Stimulated activated CD4-positive, alpha-beta T cell treated with anti-CD3 and anti-CD28 coated beads, TNF-alpha, amount 100 ng/mL, for 4 hours (primary cell): ENCODE results near the gene SCN2B.

Experiments used
- DNase-seq, 3 experiments: peaks; one replicate each; pipeline ENCODE4 v3.0.0-alpha.2; 2020; ENCODE audit warnings: low read depth in 3 of 3

The SCN2B gene

GRCh38 chr11:118153976-118154375, 22.5 kb downstream of the SCN2B start:
- DNase-seq: no peak

- DNase-seq: no peak
Measured at GRCh38 chr11:118153516-118153915, 22.9 kb downstream of the SCN2B start.

GRCh38 chr11:118152552-118153471, 23.6 kb downstream of the SCN2B start, which contains the start of gene SCN4B:
SCN4B (minus strand) TSS chr11:118152823; CDS start chr11:118152673, 150 bp downstream.
- no peak for DNase-seq

- no peak for DNase-seq
Measured at GRCh38 chr11:118152020-118152551, 24.4 kb downstream of the SCN2B start.

GRCh38 chr11:118151431-118151830, 25.0 kb downstream of the SCN2B start:
- no peak for DNase-seq

GRCh38 chr11:118149493-118149892, 26.9 kb downstream of the SCN2B start:
- DNase-seq: no peak

GRCh38 chr11:118148856-118149255, 27.6 kb downstream of the SCN2B start:
- DNase-seq: no peak

- no peak for DNase-seq
Measured at GRCh38 chr11:118148240-118148639, 28.2 kb downstream of the SCN2B start.

- no peak for DNase-seq
Measured at GRCh38 chr11:118147502-118147901, 28.9 kb downstream of the SCN2B start.

GRCh38 chr11:118146554-118146953, 29.9 kb downstream of the SCN2B start:
- DNase-seq: no peak

- peak; percentile 67 to 86 (median 81) for DNase-seq
Measured at GRCh38 chr11:118145285-118146227, 30.9 kb downstream of the SCN2B start.

- no peak for DNase-seq
Measured at GRCh38 chr11:118144301-118145268, 31.9 kb downstream of the SCN2B start.

GRCh38 chr11:118143661-118144185, 32.7 kb downstream of the SCN2B start:
- no peak for DNase-seq

- DNase-seq: no peak
Measured at GRCh38 chr11:118142809-118143208, 33.6 kb downstream of the SCN2B start.

- no peak for DNase-seq
Measured at GRCh38 chr11:118142081-118142480, 34.4 kb downstream of the SCN2B start.

- DNase-seq: no peak
Measured at GRCh38 chr11:118139578-118139977, 36.9 kb downstream of the SCN2B start.

- no peak for DNase-seq
Measured at GRCh38 chr11:118138839-118139420, 37.5 kb downstream of the SCN2B start.

GRCh38 chr11:118136801-118137200, 39.6 kb downstream of the SCN2B start:
- no peak for DNase-seq

GRCh38 chr11:118136341-118136740, 40.1 kb downstream of the SCN2B start:
- DNase-seq: no peak

- no peak for DNase-seq
Measured at GRCh38 chr11:118135796-118136165, 40.7 kb downstream of the SCN2B start.
